ENCODE results near the gene DLG3.

DNA sequence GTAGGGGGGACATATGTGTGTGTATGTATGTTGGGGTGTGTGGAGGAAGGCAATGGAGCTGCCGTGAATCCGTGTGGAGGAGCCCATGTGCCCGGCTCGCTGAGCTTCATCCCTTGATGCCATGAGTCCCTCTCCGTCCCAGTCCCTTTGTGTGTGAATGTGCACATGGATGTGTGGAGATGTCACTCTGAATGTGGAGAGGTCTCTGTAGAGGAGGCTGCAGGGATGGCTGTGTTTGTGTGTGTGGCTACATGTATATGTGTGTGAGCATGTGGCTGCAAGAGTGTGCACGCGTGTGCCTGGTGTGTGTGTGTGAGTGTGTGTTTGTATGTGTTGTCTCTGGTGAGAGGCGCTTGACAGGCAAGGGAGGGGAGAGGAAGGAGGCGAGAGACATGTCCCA, 1.3 kb downstream of the DLG3 start:
- no peak for TF ChIP-seq POLR2A (IDR thresholded peaks at IDR 0.05)
- no peak for TF ChIP-seq POLR2AphosphoS5 (IDR thresholded peaks at IDR 0.05)
